ENCODE data around the gene METTL3.

- TF ChIP-seq, protein P1, sequence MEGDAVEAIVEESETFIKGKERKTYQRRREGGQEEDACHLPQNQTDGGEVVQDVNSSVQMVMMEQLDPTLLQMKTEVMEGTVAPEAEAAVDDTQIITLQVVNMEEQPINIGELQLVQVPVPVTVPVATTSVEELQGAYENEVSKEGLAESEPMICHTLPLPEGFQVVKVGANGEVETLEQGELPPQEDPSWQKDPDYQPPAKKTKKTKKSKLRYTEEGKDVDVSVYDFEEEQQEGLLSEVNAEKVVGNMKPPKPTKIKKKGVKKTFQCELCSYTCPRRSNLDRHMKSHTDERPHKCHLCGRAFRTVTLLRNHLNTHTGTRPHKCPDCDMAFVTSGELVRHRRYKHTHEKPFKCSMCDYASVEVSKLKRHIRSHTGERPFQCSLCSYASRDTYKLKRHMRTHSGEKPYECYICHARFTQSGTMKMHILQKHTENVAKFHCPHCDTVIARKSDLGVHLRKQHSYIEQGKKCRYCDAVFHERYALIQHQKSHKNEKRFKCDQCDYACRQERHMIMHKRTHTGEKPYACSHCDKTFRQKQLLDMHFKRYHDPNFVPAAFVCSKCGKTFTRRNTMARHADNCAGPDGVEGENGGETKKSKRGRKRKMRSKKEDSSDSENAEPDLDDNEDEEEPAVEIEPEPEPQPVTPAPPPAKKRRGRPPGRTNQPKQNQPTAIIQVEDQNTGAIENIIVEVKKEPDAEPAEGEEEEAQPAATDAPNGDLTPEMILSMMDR (IDR thresholded peaks at IDR 0.05): no peak
- no peak for TF ChIP-seq POLR2A (IDR thresholded peaks at IDR 0.05)
Measured at GRCh38 chr14:21528381-21529348, 17.5 kb upstream of the METTL3 start.
